ENCODE measurements around the gene NRSN1.

The NRSN1 gene

GRCh38 chr6:24099181-24099580 is 26.8 kb upstream of the NRSN1 start:
- peak; percentile 34 for DNase-seq (ENCODE audit: low read depth)
- no peak overlapping the region for H3K4me3 ChIP-seq (ENCODE audit: low read depth, low read length)
- TF ChIP-seq CTCF (IDR thresholded peaks at IDR 0.05; ENCODE audit: insufficient read depth, low read depth, low read length, missing control alignments) = no peak

- no peak for DNase-seq (ENCODE audit: low read depth)
- TF ChIP-seq CTCF (IDR thresholded peaks at IDR 0.05; ENCODE audit: insufficient read depth, low read depth, low read length, missing control alignments) = no peak
Measured at GRCh38 chr6:24100024-24100769, 25.8 kb upstream of the NRSN1 start.

DNA sequence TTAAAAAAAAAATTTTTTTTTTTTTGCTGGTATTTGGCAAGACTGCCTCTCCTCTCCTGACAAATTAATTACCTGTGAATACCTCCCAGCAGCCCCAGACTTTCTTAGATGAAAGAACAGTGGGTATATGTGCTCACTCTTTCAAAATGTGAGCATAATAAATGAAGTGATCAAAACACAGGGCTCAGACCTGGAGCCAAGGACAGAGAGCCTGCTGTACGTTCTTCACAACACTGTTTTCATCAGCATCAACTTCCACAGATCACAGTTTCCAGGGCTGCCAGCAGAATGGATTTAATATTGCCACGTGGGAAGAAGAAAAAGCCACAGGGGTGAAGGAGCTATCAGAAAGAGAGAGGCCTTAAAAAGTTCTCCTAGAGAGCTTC is 25.3 kb upstream of the NRSN1 start:
- no peak overlapping the region for H3K4me3 ChIP-seq (ENCODE audit: low read depth, low read length)
- no peak for TF ChIP-seq CTCF (IDR thresholded peaks at IDR 0.05; ENCODE audit: insufficient read depth, low read depth, low read length, missing control alignments)
- no peak for DNase-seq (ENCODE audit: low read depth)

More at GRCh38 chr6:24100024-24100769, 25.8 kb upstream of the NRSN1 start:
- H3K4me3 ChIP-seq (ENCODE audit: low read depth, low read length) = no peak overlapping the region

DNA sequence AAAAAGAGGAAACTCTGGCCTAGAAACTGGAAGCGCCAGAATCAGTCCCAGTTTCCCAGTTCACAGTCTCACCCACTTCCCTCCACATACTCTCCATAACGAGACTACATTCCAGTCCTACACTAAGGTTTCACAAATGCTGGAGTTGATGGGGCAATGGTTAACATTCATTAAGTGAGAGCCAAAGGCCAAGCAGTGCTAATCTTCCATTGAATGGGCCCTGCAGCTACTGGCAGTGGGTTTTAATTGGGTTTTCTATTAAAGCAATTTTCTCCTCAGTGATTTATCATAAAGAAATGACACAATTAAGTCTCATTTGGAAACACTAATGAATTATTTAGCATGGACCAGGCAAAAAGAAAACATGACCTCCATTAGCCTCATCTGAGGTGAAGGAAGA is 20.8 kb upstream of the NRSN1 start:
- no peak for TF ChIP-seq CTCF (IDR thresholded peaks at IDR 0.05; ENCODE audit: insufficient read depth, low read depth, low read length, missing control alignments)
- DNase-seq (ENCODE audit: low read depth) = no peak
- no peak overlapping the region for H3K4me3 ChIP-seq (ENCODE audit: low read depth, low read length)

GRCh38 chr6:24106291-24106690 is 19.7 kb upstream of the NRSN1 start:
- DNase-seq (ENCODE audit: low read depth) = no peak
- no peak overlapping the region for H3K4me3 ChIP-seq (ENCODE audit: low read depth, low read length)
- no peak for TF ChIP-seq CTCF (IDR thresholded peaks at IDR 0.05; ENCODE audit: insufficient read depth, low read depth, low read length, missing control alignments)

- no peak overlapping the region for H3K4me3 ChIP-seq (ENCODE audit: low read depth, low read length)
- DNase-seq (ENCODE audit: low read depth) = no peak
- no peak for TF ChIP-seq CTCF (IDR thresholded peaks at IDR 0.05; ENCODE audit: insufficient read depth, low read depth, low read length, missing control alignments)
Measured at GRCh38 chr6:24107294-24107693, 18.7 kb upstream of the NRSN1 start.

- DNase-seq (ENCODE audit: low read depth) = no peak
- TF ChIP-seq CTCF (IDR thresholded peaks at IDR 0.05; ENCODE audit: insufficient read depth, low read depth, low read length, missing control alignments) = no peak
- H3K4me3 ChIP-seq (ENCODE audit: low read depth, low read length) = no peak overlapping the region
Measured at GRCh38 chr6:24108056-24108455, 18.0 kb upstream of the NRSN1 start.
